Stimulated activated CD4-positive, alpha-beta T cell treated with anti-CD3 and anti-CD28 coated beads, Interleukin-15, amount 100 ng/mL, for 48 hours (primary cell): ENCODE measurements around the gene GDA.

Source experiments
- DNase-seq, 2 donors: peaks; one replicate each; pipeline ENCODE4 v3.0.0-alpha.2; 2020; ENCODE audit warnings: low read depth in 2 of 2

Gene GDA

DNA sequence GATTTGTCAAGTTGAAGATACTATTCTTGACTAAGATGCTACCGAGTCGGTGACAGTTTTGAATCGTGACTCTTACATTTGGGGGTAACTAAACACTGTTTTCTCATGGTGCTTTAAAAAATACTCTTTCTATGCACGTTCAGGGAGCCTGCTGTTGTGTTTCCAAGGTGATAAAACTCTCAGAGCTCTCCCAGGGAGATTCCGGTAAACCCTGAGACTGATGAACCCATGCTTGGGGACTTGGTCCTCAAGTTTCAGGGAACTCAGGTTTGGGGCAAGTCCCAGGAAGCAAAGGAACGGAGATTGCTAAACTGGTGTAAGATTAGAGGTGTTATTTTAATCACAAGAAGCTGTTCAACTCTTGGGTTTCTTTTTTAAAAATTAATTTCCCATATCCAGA, 1.4 kb downstream of the GDA start:
- DNase-seq, result no peak

DNA sequence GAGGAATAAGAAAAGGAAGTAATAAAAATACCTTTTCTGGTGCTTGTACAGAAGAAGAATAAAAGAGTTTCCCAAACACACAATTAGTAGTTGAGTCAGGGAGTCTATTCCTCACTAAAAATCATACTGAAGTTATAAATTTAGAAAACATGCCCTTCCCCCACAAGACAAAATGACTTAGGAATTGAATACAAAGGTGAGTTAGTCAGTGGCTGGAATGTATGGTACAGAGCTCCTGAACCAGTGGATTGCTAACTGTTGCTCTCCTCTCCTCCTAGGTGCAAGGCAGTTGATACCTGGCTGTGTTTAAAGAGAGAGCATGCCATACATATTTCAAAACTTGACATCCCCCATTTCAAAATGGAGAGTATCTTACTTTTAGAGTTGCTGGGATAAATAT, 1.9 kb downstream of the GDA start:
- DNase-seq, result no peak

DNA sequence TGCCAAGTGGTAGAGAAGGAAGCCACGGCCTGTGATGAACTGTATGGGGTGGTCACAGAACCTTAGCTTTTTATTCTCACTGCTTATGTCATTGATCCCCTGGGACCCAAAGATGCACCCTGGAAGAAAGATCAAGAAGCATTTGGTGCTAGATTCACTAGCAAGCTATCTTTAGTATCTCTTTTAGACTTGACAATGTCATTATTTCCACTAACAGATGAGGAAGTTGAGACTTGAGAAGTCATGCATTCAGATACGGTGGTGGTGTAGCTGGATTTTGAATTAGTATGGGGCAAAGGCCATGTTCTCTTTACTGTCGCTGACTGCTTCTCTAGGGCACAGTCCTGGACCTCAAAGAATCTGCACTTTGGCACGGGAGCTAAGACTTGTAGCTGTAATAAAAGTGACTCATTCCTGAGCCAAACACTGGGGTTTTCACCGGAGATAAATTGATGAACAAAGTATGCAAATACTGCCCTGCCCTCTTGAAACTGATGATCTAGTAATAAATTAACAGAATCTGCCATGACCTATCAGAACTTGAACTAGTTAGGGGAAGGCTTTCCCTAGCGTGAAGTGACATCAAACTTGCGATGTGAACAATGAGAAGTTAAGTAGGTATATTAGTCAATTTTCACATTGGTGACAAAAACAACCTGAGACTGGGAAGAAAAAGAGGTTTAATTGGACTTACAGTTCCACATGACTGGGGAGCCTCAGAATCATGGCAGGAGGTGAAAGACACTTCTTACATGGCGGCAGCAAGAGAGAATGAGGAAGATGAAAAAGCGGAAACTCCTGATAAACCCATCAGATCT, 5.4 kb downstream of the GDA start:
- DNase-seq, result no peak

DNA sequence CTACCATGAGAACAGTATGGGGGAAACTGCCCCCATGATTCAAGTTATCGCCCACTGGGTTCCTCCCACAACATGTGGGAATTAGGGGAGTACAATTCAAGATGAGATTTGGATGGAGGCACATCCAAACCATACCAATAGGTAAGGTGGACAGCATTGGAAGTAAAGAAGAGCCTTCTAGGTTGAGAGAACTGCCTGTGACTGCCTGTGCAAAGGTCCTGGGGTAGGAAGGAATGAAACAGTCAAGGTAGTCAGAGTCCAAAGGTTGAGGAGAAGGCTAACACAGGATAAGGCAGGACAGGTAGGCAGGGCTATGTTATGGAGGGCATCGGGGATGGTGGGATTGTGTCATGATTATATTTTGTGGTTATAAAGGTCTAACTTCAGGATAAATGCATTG, 6.1 kb downstream of the GDA start:
- DNase-seq, result no peak

DNA sequence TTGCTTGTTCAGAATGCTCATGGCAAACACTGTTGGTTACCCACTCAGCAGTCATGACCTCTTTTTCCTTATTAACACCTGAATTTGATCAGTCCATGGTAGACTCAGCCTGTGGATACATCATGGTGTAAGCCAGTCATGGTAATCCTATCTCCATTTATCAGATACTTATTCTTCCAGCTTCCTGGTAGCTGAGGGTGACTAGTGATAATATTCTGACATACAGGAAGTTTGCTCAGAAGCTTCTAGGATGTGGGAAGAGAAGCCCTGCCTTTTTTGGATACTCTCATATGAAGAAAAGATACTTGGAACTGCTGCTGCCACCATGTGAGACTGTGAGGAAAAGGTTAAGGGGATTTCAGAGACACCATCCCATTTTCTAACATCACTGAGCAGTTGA, 7.3 kb downstream of the GDA start:
- no peak for DNase-seq

DNA sequence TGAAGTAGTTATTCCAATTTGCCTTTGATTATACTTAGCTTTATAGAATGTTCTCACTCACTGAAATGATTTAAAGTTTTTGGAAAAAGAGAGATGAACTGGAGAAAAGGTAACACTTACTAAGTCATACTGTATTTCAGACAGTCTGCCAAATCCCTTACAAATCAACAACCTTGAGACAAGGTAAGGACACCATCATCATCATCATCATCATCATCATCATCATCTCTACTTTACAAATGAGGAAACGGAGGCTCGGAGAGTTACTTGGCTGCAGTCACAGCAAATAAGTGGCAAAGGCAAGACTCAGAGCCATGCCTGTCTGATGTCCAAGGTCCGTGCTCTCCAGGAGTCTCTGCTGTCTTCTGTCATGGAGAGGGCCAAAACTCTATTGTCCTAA, 9.4 kb downstream of the GDA start:
- DNase-seq, result no peak

DNA sequence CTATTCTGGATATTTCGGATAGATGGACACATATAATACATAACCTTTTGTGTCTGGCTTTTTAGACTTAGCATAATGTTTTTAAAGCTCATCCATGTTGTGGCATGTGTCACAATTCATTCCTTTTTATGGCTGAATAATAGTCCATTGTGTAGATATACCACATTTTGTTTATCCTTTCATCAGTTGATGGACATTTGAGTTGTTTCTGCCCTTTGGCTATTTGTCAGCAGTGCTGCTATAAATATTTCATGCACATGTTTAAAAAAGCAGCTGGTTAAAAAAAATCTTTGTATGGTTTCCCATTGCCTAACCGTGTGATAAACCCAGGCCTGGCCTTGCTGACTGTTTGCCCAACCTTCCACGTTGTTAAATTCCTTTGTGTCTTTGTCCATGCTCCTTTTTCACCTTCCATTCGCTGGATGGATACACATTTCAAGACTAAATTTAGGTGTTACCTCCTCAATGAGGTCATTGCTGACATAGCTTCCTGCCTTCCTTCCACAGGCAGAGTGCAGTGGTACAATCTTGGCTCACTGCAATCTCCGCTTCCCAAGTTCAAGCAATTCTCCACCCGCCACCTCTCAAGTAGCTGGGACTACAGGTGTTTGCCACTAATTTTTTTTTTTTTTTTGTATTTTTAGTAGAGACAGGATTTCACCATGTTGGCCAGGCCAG, 11.3 kb downstream of the GDA start:
- DNase-seq, result no peak

DNA sequence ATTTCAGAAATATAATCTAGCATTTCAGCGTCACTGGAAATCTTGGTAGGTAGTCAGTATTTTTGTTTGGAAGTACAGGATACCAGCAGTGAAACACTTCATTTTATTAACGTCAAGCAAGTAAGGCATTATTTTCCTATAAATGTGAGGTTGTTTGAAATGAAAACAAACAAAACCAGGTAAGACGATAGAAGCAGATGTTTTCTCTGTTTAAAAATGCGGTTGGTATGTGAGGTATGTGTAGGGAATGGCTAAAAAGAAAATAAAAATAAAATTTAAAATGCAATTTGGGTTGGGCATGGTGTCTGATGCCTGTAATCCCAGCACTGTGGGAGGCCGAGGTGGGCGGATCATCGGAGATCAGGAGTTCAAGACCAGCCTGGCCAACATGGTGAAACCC, 16.1 kb downstream of the GDA start:
- no peak for DNase-seq

DNA sequence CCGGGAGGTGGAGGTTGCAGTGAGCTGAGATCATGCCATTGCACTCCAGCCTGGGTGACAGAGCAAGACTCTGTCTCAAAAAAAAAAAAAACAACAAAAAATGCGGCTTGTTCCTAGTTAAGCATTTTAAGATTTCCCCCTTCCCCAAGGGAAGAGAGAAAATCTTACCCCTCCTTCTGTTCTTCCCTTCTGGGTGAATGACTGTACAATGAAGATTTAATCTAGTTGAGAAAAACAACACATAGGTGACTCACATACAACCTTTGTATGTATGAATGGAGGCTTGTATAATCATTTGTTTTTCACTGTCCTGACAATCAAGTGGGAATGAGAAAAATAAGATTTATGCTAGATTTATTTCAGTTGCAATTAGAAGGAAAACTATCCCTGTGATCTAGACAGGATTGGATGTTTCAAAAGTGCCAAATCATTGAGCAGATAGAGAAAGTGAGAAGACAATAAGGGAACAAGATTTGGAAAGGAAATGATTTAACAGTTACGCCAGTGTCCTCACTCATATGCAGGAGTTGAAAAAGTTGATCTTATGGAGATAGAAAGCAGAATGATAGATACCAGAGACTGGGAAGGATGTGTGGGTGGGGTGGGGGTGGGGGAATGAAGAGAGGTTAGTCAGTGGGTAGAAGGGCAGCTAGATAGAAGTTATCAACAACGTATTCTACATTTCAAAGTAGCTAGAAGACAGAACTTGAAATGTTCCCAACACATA, 16.7 kb downstream of the GDA start:
- DNase-seq, result no peak

DNA sequence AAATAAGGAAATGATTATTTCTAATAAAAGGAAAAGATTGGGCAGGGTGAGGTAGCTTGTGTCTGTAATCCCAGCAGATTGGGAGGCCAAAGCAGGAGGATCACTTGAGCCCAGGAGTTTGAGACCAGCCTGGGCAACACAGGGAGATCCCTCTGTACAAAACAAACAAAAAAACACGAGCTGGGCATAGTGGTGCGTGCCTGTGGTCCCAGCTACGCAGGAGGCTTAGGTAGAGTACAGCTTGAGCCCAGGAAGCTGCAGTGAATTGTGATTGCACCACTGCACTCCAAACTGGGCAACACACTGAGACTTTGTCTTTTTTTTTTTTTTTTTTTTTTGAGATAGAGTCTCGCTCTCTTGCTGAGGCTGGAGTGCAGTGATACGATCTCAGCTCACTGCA, 18.8 kb downstream of the GDA start:
- DNase-seq, result no peak

DNA sequence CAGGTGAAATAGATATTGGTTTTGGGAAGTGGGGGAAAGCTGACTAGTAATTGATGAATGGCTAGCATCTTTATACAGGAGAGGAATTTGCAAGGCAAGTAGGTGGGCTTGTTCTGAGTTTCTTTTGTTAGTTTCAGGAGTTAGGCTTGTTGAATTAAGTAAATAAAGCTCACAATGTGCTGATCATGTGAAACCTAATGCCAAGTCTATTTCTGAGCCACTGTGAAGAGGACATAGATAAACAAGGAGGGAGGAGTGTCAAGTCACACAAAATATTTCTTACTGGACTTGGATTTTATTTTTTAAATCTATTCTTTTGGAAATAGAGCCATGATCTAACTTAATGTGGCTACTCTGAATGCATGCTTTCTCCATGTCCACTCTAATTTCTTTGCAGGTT, 19.9 kb downstream of the GDA start:
- no peak for DNase-seq

DNA sequence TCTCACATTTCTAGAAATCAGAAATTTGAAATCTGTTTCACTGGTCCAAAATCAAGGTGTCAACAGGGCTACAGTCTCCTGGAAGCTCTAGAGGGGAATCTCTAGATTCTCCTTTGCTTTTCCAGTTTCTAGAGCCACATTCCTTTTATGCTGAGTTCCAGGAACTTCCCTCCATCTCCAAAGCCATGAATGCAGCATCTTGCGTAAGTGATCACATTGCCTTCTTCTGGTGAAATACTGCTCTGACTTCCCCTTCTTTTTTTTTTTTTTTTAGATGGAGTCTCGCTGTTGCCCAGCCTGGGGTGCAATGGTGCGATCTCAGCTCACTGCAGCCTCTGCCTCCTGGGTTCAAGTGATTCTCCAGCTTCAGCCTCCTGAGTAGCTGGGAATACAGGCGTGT, 23.8 kb downstream of the GDA start:
- no peak for DNase-seq

DNA sequence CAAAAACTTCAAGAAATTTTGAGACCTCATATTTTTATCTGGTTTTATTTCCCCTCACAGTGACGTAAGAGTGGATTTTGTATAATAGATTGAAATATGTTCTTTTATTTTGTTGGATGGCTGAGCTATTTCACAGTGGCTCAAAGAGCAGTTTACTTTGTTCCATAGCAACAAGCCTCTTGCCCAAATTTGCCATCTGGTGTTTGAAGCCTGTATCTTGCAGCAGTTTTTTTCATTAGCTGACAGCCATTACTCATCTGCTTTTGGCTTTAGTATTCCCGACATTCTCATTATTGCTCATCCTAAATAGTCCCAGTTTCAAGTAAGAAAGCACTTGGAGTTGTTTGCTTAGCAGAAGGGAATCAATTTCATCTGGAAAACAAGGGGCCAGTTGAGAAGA, 36.3 kb downstream of the GDA start:
- no peak for DNase-seq

DNA sequence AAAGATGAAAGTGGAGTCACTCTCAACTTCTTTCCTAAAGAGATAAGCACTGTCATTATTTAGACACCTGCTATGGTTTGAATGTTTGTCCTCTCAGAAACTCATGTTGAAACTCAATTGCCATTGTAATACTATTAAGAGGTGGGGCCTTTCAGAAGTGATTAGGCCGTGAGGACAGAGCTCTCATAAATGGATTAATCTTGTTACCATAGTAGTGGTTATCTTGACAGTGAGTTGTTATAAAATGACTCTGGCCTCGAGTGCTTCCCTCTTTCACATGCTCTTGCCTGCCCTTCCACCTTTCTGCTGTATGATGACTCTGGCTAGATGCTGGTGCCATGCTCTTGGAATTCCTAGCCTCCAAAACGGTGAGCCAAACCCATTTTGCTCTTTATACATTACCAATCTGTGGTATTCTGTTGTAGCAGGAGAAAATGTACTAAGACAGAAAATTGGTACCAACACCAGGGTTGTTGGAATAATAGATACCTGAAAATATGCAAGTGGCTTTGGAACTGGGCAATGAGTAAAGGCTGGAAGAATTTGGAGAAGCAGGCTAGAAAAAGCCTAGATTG, 38.0 kb downstream of the GDA start:
- DNase-seq, result no peak

DNA sequence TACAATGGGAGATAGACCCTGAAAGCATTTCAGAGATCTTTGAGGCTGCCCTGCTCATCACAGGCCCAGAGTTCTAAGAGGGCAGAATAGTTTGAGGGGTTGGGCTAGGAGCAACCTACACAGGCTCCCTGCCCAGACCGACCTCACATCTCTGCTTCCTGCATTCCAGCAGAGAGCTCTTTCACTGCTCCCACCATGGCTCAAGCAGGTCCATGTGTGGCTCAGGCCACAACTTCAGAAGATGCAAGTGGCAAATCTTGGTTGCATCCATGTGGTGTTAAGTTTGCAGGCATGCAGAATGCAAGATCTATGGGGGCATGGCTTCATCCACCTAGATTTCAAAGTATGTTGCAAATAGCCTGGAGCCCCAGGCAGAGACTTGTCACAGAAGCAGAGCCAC, 39.0 kb downstream of the GDA start:
- DNase-seq, result no peak

DNA sequence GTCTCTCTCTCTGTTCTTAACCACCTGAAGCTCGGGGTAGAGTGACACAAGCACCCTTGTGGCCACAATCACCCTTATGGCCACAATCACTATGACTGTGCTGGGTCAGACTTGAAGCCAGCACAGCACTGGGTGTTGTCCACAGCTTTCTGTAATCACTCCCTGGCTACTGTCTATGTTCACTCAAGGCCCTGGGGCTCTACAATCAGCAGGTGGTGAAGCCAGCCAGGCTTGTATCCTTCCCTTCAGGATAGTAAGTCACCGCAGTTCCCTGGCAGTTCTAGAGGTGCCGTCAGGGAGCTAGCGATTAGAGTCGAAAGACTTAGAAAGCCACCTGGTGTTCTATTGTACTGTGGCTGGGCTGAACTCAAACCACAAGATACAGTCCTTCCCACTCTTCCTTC, 44.2 kb downstream of the GDA start:
- DNase-seq, result no peak

DNA sequence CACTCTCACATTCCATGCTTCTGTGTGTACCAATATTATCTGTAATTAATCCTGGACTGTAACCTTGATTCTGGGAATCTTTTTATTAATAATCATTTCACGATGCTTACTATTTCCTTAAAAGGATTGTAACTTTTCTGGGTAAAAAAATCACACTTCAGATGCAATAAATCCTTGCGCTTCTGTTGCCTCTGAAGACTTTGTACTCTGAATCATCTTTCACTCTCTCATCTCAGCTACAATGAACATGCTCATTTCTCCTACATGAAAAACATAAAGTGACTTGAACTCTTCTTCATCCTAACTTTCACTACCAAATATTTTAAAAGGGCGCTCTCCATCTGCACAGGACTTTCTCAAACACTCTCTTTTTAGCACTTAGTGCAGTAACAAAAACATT, 50.0 kb downstream of the GDA start:
- DNase-seq, result no peak

DNA sequence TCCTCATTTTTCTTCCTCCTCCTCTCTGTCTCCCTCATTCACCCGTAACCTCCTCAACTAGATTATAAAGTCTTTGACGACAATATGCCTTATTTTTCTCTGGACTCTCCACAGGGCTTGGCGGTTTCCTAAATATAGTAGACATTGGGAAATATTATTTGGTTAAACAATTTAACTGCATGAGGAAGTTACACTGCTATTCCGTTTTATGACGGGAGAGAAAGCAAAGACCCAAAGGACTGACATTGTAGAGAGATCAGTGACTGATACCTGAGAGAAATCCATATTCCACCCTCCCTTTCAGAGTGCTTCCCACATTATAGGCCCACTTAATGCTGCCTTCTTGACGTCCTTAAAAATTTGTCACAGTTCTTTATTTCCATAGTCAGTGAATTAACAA, 51.2 kb downstream of the GDA start:
- no peak for DNase-seq

DNA sequence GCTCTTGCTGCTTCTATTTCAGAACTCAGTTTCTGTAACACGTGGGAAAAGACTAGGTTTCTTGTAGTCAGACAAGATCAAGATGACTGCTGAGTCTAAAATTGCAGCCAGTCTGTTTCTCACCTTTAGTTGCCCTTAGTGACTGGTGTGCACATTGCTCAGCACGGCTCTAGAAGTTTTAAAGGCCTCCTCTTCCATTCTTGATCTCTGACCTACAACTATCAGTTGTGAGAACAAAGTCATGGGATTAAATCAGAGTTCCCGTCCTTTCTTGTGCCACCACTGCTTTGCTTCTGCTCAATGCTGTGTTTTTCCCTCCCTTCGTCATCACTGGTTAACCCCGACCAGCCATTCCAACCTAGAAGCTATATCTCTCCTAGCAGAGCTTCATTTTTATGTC, 52.8 kb downstream of the GDA start:
- no peak for DNase-seq

DNA sequence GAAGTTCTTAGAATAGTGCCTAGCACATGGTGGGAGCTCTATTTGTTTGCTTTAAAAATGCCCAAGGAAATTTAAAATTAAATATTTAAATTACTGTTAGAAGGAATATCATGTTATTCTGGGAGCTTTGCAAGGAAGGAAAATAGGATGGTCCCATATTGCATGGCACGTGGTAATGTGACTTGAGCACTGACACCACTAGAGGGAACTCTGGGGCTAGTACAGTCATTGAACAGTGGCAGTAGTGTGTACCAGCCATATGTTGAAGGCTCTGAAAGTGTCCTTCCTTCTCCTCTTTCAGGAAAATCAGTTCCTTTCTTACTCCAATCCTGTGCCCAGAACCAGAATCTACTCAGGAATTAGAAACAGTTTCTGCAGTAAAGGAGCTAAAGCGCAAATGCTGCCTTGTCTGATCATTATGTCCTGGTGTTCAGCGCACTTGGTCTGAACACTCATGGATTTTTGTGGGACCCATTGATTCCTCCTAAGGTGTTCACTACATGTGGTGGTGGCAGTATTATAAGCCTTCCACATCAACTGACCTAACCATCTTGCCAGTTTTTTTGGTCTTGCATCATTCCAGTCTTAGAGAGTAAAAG, 54.1 kb downstream of the GDA start:
- DNase-seq, result no peak

DNA sequence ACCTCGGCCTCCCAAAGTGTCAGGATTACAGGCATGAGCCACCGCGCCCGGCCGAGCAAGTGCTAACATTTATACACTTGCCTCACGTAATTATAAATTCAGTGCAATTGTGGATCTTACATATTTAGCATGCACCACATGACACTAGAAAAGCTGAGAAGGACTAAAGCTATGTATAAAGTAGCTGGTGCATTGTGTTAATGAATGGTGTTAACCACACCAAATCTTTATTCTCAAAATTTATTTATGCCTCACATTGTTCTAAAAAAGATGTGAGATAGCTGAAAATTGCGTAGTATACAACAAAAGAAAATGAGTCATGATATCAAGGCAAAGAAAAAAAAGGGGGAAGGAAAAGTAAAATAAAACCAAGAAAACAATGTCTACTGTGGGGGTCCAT, 54.8 kb downstream of the GDA start:
- DNase-seq, result no peak

DNA sequence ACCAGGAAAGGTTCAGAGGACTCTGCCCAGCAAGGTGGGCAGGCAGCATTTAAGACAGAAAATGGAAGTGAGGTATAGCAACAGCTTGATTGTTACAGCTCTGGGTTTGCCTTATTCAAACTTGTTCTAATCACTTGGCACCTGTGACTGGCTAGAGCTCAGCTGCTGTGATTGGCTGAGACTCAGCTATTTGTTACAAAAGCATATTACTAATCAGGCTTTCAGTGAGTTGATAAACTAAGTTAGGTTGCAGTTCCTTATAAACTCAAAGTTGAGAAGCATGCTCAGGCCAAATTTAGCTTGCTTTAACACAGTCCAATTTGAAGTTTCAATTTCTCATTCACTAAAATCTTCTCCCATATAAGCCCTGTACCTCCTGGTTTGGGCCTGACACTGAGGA, 56.3 kb downstream of the GDA start:
- DNase-seq, result no peak
